Right hindlimb (tissue), 1 donor: Measurements from ENCODE around the gene SLC25A44.
"Not testable (repeated sequence)": the region's sequence is repeated elsewhere in the genome, so short reads cannot be mapped to it uniquely, and the experiment has no call there.

ENCODE experiments used
- DNase-seq: peaks from one replicate; pipeline ENCODE4 v3.0.0-alpha.2; 2018

Gene SLC25A44

DNA sequence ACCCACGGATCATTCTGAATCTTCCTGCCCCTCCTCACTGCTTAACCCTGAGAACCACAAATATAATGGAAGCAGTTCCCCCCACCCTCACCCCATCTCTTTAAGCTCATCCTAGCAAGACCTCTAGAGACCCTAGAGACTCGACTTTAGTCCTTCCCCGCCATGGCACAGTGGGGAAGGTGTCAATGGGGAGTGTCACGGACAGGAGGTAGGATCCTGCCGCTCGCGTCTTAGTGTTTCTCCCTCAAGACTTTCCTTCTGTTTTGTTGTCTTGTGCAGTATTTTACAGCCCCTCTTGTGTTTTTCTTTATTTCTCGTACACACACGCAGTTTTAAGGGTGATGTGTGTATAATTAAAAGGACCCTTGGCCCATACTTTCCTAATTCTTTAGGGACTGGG lies 18.2 kb downstream of the SLC25A44 start:
- no peak for DNase-seq

- DNase-seq, result peak; percentile 98
These were observed 19.1 kb downstream of the SLC25A44 start, which contains the start of gene PMF1 for GRCh38 chr1:156212833-156213643. PMF1 (plus strand) TSS chr1:156213007; CDS start chr1:156213016, 9 bp downstream.

- no peak for DNase-seq
These were observed 19.7 kb downstream of the SLC25A44 start for GRCh38 chr1:156213644-156213966.

DNA sequence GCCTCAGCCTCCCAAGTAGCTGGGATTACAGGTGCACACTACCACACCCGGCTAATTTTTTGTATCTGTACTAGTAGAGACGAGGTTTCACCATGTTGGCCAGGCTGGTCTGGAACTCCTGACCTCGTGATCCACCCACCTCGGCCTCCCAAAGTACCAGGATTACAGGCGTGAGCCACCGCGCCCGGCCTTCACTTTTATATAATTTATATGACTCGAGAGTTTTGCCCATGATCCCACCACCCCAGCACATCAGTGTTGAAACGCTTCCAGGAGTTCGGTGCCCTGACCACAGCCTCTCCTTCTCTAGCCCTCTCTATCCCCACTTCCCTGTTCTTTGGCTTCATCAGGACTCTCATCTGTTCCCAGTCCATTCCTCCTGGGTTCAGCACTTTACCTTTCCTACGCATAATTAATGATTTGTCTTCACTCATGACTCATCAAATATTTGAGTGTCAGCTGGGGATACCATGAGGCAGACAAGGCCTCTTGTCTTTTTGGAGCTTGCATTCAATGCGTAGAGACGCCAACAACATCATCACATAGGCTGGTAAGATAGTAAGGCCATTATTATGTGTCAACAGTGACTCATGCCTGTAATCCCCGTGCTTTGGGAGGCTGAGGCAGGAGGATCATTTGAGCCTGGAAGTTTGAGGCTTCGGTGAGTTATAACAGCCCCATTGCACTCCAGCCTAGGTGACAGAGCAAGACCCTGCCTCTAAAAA lies 20.3 kb downstream of the SLC25A44 start:
- DNase-seq, result no peak

DNA sequence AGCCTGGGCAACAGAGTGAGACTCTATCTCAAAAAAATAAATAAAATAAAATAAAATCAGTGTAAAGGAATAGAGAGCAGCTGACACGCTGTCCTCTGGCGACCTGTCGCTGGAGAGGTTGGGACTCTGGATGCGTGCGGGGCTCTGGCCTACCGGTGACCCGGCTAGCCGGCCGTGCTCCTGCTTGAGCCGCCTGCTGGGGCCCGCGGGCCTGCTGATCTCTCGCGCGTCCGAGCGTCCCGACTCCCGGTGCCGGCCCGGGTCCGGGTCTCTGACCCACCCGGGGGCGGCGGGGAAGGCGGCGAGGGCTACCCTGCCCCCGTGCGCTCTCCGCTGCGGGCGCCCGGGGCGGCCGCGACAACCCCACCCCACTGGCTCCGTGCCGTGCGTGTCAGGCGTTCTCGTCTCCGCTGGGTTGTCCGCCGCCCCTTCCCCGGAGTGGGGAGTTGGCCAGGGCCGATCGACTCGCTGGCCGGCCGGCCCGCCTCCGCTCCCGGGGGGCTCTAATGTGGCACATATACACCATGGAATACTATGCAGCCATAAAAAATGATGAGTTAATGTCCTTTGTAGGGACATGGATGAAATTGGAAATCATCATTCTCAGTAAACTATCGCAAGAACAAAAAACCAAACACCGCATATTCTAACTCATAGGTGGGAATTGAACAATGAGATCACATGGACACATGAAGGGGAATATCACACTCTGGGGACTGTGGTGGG lies 22.6 kb downstream of the SLC25A44 start:
- DNase-seq, result not testable (repeated sequence)

DNA sequence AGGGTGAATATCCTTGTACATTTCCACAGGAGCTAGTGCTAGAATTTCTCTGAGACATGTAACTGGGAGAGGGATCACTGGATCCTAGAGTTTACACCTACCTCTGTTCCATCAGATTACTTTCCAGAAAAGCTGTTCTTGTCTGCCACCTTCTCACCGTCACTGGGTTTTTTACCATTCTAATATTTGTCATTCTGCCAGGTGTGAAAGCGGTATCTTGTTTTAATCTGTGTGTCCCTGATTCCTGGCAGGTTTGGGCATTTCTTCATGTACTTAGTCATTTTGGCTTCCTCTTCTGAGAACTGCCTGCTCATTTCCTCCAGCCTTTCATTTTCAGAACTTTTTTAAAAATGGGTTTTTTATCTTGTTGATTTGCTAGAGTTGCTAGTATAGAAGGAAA lies 24.0 kb downstream of the SLC25A44 start:
- DNase-seq, result no peak

GRCh38 chr1:156220226-156220625 lies 26.3 kb downstream of the SLC25A44 start:
- DNase-seq, result no peak

DNA sequence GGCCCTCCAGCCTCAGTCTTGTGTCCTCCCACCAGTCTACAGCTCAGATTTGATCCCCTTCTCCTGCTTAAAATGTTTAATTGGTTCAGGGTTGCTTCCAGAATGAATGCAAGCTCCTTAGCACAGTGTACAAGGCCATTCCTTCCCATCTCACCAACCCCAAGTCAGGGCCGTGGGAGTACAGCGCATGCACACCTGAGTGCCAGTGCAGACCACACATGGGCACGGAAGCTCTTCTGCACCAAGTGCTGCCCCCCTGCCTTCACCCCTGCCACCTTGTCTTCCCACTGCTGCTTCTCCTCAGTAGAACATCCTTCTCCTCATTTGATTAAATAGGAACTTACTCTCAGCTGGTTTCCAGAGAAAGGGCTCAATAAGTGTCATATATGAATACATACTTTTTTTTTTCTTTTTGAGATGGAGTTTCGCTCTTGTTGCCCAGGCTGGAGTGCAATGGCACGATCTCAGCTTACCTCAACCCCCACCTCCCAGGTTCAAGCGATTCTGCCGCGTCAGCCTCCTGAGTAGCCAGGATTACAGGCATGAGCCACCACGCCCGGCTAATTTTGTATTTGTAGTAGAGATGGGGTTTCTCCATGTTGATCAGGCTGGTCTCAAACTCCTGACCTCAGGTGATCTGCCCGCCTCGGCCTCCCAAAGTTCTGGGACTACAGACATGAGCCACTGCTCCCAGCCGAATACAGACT lies 28.2 kb downstream of the SLC25A44 start:
- DNase-seq, result no peak

DNA sequence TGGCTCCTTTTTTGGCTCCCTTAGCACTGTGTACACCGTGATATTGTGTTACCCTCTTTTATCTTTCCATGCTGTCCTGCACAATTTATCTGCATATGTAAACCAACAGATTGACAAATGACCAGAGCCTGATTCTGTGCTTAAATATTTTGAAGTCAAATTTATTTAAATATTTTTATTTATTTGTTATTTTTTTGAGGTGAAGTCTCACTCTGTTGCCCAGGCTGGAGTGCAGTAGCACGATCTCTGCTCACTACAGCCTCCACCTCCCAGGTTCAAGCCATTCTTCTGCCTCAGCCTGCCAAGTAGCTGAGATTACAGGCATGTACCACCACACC lies 31.7 kb downstream of the SLC25A44 start:
- DNase-seq, result no peak

GRCh38 chr1:156226116-156226538 lies 32.2 kb downstream of the SLC25A44 start:
- DNase-seq, result no peak

DNA sequence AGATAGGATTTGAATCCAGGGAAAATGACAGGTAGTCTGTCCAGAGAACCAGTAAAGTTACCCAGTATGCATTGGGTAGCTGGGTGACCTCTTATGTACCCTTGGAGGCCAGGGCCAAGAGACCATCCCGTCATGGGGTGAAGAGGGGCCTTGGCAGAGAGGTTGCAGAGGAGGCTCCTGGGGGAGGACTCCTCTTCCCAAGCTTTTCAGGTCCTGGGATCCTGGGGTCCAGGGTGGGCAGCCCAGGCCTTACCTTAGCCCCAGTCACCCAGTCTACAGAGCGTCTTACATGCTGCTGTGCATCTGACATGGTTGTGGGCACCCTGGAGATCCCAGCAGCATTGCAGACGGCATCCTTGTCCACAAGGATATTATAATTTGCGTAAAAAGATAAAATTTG lies 32.9 kb downstream of the SLC25A44 start:
- no peak for DNase-seq

GRCh38 chr1:156228501-156228900 lies 34.6 kb downstream of the SLC25A44 start:
- DNase-seq, result peak; percentile 16

- DNase-seq, result peak; percentile 20
These were observed 36.0 kb downstream of the SLC25A44 start for GRCh38 chr1:156229809-156230472.

GRCh38 chr1:156230473-156230837 lies 36.6 kb downstream of the SLC25A44 start:
- peak; percentile 21 for DNase-seq

GRCh38 chr1:156232201-156232894 lies 38.4 kb downstream of the SLC25A44 start:
- DNase-seq, result no peak

- DNase-seq, result no peak
These were observed 39.7 kb downstream of the SLC25A44 start for GRCh38 chr1:156233426-156234127.

- DNase-seq, result no peak
These were observed 42.3 kb downstream of the SLC25A44 start for GRCh38 chr1:156236164-156236563.

GRCh38 chr1:156238248-156238647 lies 44.3 kb downstream of the SLC25A44 start:
- DNase-seq, result no peak

- DNase-seq, result peak; percentile 59
These were observed 47.5 kb downstream of the SLC25A44 start for GRCh38 chr1:156241311-156241811.

DNA sequence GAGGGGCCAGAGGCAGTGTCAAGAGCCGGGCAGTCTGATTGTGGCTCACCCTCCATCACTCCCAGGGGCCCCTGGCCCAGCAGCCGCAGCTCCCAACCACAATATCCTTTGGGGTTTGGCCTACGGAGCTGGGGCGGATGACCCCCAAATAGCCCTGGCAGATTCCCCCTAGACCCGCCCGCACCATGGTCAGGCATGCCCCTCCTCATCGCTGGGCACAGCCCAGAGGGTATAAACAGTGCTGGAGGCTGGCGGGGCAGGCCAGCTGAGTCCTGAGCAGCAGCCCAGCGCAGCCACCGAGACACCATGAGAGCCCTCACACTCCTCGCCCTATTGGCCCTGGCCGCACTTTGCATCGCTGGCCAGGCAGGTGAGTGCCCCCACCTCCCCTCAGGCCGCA lies 48.0 kb downstream of the SLC25A44 start, which contains the start of gene BGLAP:
Gene BGLAP, plus strand, starts transcription at position 259 of the 400 bp plus-strand sequence. Its CDS starts 48 bp downstream, at position 307.
- DNase-seq, result no peak

DNA sequence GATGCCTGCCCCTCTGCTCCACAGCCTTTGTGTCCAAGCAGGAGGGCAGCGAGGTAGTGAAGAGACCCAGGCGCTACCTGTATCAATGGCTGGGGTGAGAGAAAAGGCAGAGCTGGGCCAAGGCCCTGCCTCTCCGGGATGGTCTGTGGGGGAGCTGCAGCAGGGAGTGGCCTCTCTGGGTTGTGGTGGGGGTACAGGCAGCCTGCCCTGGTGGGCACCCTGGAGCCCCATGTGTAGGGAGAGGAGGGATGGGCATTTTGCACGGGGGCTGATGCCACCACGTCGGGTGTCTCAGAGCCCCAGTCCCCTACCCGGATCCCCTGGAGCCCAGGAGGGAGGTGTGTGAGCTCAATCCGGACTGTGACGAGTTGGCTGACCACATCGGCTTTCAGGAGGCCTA lies 48.8 kb downstream of the SLC25A44 start:
- DNase-seq, result no peak
